HG03196 (cell line): ENCODE data around the gene THSD7A.
A peak's percentile ranks its signal among the peaks of the same experiment; 100 is the strongest.

Source experiments
- ATAC-seq: cut with Tn5 transposase; IDR thresholded peaks from one replicate; pipeline ENCODE4 v1.9.1; 2021; ENCODE audit not compliant: unreplicated experiment

Gene THSD7A

DNA sequence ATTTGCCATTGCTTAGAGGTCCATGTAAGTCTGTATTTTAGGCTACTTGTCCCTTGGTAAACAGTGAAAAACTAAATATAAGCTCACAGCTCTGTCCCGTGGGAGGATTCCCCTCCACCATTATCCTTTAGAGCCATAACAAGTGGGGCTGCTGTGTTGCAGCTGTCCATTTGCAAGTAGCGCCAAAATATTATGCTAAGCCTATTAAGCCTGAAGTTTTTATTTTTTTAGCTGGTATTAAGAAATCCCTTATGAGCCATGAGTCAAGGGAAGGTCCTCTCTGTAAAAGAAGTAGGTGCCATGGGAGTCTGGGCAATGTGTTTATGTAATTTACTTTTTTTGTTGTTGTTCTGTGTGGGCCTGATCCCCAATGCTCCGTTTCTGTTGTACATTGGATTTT is 183.9 kb downstream of the THSD7A start:
- ATAC-seq: no peak

DNA sequence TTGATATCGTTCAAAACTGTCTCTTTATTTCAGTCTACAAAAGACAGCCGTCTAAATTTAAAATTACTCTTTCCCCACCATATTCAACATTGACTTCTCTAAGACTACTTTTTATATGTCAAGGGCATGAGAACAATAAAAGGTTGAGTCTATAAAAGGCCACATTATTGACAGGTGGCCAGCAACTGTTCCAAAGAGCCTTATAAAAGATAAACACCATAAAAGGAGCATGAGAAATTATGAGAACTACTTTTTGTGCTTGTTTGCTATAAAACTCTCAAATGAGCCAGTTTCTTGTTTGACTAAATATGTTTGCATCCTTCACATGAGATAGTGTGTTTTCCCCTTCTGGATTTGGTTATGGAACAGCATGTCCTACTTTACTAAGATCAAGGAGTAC is 189.2 kb downstream of the THSD7A start:
- ATAC-seq: no peak

DNA sequence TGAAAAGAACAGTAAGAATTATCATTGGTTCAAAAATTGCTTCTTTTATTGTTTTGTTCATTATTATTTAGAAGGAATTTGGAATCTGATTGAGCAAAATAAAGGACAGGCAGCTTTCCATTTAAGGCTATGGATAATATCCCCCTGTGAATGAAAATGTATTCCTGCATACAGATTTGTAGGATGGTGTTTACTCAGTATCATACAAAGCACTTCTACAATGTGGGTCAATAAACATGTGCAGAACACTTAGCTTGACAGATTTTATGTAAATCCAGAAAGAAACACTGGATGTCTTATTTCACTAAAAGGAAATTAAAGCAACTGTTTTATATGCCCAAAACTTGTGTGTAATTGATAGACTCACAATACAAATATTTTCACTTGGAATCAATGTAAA is 189.7 kb downstream of the THSD7A start:
- ATAC-seq: no peak

DNA sequence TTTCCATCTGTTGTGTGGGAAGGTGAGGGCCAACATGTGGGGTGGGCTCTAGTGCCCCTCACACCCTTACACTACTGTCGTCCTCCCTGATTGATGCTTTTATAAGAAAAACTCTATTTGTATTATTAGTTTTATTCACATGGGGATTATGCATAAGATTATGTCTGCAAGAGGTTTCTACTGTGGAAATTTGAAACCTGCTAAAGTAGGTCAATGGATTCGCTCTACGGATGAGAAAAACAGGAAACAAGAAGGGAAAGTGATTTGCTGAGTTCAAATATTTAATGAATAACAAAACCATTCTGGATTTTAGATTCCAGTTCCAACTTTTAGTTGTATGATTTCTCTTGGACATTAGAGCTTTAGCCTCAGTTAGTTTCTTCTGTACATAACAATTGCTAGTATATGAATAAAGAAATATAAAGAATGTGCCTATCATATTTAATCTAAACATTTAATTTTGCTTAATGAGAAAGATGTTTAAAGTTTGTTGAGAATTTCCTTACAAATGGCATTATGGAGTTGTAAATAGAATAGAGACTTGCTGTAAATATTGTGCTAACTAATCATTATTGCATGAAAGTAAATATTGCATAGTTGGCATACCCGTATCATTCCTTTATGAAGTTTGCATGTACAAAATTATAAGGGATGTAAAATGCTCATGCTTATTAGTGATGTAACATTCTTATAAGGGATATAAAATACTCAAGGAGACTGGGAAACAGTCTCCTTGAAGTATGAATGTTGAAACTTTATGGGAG is 193.8 kb downstream of the THSD7A start:
- ATAC-seq: no peak

DNA sequence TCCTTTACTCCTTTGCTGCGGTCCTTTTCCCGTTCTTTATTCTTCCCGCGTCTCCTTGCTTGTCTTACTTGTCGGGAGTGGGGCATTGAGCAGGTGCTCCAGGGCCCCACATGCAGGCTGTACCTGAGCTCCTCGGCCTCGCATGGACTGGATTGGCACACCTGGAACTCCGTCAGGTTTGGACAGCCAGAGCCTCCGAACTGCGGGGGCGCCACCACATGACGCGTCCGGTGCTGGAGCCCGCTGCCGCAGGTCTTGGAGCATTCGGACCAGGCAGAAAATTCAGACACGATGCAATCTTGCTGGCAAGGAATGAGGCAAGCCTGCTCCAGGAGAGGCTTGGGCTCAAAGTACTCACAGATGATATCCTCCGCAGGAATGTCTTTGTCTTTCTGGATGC is 195.7 kb downstream of the THSD7A start:
- no peak for ATAC-seq

DNA sequence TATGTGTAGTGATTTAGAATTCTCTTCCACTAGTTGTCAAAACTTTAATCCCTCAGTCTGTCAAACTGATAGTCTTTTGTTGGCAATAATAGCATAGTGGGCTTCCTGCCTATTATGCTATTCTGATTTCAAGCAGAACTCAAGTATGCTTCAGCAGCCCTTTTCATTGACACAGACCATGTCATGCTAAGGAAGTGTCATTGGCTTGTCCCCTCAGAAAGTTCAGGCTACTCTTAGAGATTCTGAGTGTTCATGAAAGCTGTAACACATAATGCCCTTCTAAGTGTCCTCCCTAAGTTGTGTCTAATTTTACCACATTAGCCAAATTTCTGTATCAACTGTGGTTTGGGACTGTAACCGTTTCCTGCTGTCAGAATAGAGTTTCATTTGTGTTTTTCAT is 198.7 kb downstream of the THSD7A start:
- no peak for ATAC-seq

DNA sequence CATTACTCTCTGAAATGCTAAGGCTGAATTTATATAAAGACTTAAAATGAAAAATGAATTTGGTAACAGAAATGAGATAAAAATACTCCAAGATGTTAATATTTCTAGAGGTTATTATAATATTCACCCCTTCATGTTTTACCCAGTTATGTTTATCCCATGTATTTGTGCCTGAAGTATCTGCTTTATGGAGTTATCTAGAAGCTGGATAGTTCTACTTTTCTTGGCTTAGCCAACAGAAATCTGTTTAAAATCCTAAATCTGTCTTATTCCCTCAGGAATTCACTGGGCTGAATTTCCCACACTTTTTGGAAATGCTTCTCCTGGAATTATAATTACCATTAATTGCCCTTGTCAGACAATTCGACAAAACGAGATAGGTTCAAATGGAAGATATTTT is 201.6 kb downstream of the THSD7A start:
- no peak for ATAC-seq

DNA sequence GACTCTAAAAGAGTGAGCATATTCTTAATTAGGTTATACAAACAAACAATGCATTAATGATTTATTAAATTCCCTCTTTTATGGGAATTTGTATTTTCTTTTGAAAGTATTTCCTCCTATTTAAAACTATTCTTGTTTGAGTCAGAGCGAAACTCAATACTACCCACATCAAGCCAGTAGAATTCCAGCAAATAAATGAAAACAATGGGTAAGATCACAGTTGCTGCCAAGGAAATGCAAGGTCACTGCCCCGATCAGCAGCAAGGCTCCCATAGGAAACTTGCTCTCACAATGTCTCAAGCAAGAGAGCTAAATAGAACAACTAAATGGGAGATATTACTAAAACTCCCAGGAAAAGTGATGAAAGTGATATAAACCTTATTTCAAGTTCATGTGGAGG is 206.3 kb downstream of the THSD7A start:
- no peak for ATAC-seq

DNA sequence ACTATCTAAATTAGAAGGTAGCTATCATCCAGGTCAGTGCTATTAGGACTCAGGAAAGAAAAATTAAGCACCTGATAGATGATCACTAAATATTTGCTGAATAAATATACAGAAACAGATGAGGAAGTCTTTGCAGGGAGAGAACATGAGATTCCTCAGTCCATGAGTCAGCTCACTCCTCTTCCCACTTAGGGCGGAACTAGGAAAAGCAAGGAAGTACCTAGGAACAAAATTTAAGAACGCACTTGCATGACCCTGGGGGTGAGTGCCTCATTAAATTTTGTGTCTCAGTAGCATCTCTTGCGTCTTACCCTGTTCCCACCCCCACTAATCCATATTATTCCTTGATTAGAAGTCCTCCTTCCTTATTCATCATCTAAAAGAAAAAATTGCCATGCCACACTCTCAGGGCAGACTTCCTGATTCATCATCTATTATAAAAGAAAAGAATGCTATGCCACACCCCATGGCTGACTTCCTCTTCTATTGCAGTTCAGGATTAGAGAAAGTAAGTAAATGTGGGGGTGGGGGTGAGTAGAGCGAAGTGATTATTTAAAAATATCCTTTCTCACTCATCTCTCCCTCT is 208.8 kb downstream of the THSD7A start:
- ATAC-seq: no peak

DNA sequence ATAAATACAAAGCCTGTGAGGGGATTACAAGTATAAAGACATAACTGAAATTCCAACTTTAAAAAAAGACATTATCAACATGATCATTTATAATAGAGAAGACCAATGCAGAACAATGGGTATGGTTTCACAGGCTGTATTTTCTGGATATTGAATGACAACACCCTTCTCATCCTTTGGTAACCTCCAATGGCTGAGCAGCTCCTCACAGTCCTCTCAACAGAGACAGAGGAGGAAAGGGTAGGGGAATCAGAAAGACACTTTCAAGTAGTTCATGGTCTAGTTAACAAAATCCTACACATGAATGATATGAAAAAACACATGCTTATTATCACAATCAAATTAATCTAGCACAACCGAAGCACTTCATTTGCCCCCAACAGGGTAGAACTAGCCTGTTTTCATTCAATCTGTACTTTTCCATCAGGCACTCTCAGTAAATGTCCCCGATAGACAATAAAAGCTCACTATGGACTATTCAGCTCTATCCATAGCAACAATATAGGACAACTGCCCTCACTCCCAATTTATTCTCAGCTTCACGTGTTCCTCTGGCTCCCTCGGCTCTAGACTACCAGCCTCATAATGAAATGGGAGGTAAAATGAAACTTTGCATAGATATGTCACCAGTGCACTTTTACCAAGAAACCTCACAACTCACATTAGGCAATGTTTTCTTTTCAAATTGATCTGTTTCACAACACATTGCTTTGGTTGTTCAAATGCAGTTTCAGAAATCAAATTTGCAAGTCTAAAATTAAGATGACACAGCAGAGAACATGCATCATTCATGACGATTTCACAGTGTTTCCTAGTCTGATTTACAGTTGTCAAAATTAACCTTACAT is 211.4 kb downstream of the THSD7A start:
- ATAC-seq: no peak

DNA sequence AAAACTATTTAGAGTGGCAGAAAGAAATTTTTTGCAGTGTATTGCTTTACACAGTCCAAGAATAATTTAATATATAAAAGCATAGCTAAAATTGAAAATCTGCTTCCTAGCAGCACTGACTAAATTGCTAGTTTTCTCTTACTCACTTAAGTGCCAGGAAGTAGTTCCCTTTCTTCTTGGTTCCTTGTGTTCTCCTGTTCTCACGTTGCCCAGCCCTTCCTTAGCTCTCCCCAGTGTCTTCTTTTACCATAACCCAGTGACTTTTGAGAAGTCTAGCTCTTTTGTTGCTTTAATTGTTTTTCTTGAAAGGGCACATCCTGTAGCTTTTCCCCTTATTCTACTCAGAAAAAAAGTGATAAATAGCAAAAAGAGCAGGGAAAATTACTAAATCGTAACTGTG is 215.5 kb downstream of the THSD7A start:
- no peak for ATAC-seq

DNA sequence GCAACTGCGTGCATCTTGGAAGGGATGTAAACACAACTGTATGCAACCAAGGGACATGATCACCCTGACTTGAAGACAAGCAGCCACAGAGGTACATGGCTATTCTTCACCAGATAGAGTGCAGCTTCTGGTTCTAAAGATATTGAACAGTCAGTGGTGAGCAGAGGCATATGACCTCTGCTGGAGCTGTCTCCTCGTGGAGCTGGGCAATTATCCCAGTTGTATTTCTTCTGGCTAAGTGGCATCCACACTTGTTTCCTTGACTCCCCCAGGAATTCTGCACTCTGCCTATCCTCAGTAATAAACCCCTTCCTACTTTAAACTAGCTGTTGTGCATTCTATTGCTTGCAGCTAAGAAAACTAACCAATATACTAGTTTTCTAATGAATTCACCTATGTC is 216.8 kb downstream of the THSD7A start:
- no peak for ATAC-seq

DNA sequence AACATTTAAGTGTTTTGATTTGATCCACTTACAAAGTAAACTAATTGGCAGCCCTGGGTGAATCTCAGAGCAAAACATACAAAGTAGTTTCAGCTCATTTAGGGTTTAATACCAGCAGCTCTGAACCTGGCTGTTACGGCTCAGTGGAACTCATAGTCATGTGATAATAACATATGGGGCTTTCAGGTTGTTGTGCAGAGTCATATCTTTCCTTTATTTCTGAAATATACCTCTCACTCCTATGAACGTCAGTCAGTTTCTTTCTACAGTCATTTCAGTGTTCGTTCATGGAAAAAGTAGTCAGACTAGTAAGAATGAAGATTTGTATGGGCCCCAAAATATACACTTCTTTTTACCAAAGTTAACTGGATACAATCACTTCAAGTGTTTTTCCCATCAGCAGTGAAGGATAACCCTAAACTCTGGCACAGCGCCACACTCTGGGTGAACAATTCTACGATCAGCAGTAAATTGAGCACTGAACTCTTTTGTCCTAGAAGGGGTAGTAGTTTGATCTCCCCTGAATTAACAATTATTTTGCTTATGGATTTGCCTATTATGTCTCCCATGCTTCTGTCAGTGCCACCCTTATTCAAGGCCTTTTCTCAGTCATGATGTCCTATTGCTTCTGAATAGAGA is 218.6 kb downstream of the THSD7A start:
- peak; percentile 78 for ATAC-seq

DNA sequence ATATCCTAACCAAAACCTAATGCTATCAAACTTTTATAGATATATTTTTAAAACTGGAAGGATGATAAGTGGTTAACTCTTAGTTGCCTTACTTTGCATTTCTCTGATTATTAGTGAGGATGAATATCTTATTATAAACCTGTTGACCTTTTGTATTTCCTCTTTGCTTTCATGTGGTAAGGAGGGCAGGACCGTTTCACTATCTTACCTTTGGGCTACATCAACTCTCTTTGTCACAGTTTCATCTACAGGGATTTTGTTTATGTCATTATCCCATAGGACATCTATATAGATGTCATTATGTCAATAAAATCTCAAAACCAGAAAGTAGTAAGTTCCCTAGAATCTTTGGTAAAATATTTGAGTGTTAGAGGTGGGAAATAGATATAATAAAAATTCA is 219.3 kb downstream of the THSD7A start:
- no peak for ATAC-seq

DNA sequence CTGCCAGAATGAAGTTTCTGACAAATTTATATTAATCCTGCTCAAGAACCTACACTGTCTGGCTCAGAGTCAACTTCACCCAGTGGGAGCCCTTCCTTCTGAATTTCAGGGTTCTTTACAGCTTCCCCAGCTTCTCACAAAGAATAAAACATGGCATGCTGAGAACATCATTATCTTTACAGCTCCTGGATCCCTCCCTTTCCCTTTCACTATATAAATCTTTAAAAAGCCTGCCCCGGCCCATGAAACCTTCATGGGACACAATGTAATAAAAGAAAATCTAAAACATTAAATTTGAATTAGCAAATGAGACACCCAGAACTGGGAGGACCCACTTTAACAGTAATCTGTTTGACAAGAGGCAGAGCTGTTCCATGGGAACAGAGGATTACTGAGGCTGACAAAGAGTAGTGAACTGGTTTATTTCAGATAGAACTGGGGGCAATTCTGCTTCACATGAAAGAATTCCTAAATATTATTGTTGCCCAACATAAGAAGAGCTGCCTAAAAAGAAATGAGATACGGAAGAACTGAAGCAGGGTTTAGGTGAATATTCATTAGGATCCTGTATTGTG is 222.8 kb downstream of the THSD7A start:
- no peak for ATAC-seq

DNA sequence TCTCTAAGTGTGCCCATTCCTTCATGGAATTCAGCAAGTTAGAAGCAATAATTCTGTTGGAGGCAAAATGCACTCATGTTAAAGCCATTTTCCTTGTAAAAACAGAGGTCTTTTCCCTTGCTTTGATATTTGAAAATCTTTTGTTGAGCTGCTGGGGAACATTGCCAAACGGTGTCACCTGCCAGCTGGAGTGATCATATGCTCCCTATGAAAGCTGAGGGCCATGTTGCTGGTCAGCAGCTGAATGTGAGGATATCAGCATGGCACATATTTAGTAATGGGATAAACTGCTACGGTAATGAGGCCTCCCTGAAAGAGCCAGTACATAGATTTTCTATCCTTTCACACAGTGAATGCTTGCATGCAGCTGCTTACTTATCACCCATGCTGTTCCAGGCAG is 224.3 kb downstream of the THSD7A start:
- no peak for ATAC-seq

DNA sequence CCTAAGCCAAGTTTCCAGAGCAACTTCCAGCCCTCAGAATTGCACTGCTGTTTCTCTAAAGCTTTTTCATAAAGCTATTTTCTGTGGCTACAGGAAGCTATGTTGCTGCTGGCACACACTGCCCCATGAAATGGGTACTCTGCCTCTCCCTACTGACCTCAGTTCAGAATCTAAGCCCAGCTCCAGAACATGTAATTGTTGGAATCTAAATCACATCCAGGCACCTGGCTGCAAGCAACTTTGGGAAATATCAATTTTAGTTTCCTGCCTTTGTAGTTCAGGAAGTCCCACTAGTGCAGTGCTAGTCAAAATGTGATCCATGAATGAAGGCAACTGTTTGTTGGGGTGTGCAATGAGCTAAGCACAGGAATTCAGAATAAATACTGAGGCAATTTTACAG is 226.2 kb downstream of the THSD7A start:
- ATAC-seq: no peak

DNA sequence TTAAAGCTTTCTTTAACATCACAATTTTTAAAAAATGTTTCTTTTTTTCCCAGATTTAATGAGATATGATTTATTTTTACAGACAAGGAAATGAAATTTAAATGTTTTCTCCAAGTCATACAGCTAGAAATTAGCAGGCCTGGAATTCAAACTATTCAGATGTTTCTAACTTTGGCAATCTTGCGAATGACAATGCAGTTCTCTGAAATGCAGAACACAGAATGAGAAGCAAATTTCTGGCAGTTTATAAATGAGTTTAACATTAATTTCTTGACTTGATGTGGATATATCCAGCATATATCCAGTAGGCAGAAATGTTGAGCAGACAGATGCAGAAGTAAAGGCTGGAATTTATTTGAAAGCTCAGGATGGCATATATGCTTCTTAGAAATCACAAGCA is 227.5 kb downstream of the THSD7A start:
- no peak for ATAC-seq

DNA sequence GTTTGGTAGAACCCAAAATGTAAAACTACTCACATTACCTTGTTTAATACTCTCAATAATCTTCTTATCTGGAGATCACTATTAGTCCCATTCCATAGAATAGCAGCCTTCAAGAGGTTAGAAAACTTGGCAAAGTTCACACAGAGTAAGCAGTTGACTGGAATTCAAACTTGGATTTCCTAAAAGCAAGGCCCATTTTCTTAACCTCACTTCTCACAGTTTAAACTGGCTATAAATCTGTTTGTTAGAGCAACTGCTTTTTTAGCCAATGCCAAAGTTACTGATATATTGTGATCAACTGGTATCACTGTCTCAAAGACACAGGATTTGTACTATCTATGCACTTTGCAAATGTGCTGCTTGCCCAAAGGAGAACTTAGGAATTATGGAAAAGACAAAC is 230.2 kb downstream of the THSD7A start:
- no peak for ATAC-seq

DNA sequence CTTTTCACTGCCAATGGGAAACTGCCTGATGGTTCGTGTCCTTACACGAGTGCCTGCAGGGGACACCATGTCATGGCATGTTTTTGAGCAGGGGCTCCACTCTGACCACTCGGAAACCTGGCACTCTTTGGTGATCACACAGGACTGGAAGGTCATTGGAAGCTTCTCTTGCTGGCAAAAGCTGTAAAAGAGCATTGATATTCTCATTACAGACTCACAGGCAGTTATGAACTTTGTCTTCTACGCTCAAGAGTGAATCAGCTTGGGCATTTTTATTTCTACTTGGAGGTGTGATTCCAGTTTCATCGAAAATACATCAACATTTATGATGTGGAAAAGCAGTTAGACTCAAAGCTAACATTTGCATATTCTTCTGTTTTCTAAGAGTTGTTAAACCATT is 238.7 kb downstream of the THSD7A start:
- ATAC-seq: no peak

DNA sequence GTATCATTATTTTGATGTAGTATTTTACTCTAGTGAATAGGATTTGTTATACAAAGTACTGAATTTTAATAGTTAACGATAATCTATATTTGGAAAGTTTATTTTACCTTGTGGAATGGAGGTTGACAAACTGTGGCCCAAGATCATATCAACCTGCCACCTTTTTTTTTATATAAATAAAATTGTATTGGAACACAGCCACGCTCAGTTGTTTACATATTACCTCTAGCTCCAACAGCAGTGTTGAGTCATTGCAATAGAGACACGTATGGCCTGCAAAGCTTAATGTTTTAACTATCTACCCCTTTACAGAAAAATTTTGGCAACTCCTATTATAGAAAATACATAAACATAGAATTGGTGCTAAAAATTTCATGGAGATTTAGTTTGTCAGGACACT is 239.3 kb downstream of the THSD7A start:
- no peak for ATAC-seq
